ENCODE measurements around the gene GLCCI1.

GRCh38 chr7:7980134-7980533 is 11.5 kb downstream of the GLCCI1 start:
- TF ChIP-seq CTCF (IDR thresholded peaks at IDR 0.05 in 2 of 3, conservative IDR thresholded peaks at IDR 0.05 in 1 of 3; ENCODE audit: control insufficient read depth in 2 of 3, extremely low read depth in 1 of 3, insufficient read depth in 1 of 3, low read depth in 3 of 3, low read length in 3 of 3) = no peak
- no peak for TF ChIP-seq REST (IDR thresholded peaks at IDR 0.05; ENCODE audit: low read depth, low read length)
- no peak for TF ChIP-seq E4F1 (IDR thresholded peaks at IDR 0.05; ENCODE audit: borderline replicate concordance, partially characterized antibody)
